ENCODE data around the gene CDT1. TPM values are rescaled to one million over a fixed set of nuclear protein-coding genes. Genes with fewer than 3 reads are reported as not detected.

The CDT1 gene
- total and polyA plus RNA-seq, 10 of the 15 experiments (the other 5 are each of a cell fraction or from before 2014, with no cell fraction given): 0.50 to 87.6 (median 8.8) TPM

GRCh38 chr16:88758227-88758943 is 45.2 kb upstream of the CDT1 start:
- FAIRE-seq (no peak), DNase-seq (ENCODE audit: low read depth, low spot score) (no peak), ATAC-seq (no peak)
- H3K4me2 ChIP-seq (ENCODE audit: control insufficient read depth, insufficient read depth): no peak overlapping the region
- H3K9ac ChIP-seq (ENCODE audit: control insufficient read depth, insufficient read depth, low read length): no peak overlapping the region
- 62% methylated on average over 13 of the region's 13 CpGs for WGBS (ENCODE audit: insufficient coverage, insufficient replicate concordance, low lambda C conversion rate, missing lambda C conversion rate)
- POLR2A ChIA-PET: no interaction called here
- SMC1A ChIA-PET (ENCODE audit: uncharacterized antibody, unreplicated experiment): no interaction called here
- RAD21 ChIA-PET (ENCODE audit: unreplicated experiment): interaction anchor here (1.1 kb wide), 1 partner anchor 21 kb away, joined by 3 read pairs; no protein-coding TSS in a partner anchor
- H3K4me3 ChIP-seq: no peak overlapping the region
- H3K27ac ChIP-seq (ENCODE audit: control insufficient read depth, insufficient read depth): no peak overlapping the region
- peaks cover 4% of the 10 kb centered on the region for H3K79me2 ChIP-seq (ENCODE audit: control insufficient read depth, insufficient read depth, low read length)
- H2AFZ ChIP-seq (ENCODE audit: control insufficient read depth, low read depth, low read length): no peak overlapping the region
- H3K27me3 ChIP-seq (replicated peaks in 1 of 2; ENCODE audit: control insufficient read depth in 2 of 2, insufficient read depth in 2 of 2, low read length in 1 of 2): no peaks in the 10 kb centered on the region
- peaks cover 0 to 9% of the 10 kb centered on the region in 2 experiments; a peak in 3 of 4 replicates for H3K36me3 ChIP-seq (ENCODE audit: control insufficient read depth in 2 of 2, insufficient read depth in 2 of 2, low read length in 1 of 2)
- CTCF ChIA-PET: interaction anchor here (1.1 kb wide), 1 partner anchor 21 kb away, joined by 4 read pairs; no protein-coding TSS in a partner anchor
- H3K9me3 ChIP-seq (replicated peaks; ENCODE audit: control insufficient read depth, insufficient read depth, low read length): no peaks in the 10 kb centered on the region
- no peaks in the 10 kb centered on the region for H3K4me1 ChIP-seq (ENCODE audit: control insufficient read depth, insufficient read depth, low read length)
- intact Hi-C loops (cut with micrococcal nuclease; ENCODE audit: unreplicated experiment): no loop called here
- in situ Hi-C loops (cut with MboI): no loop called here
- BruUV-seq (replicated peaks): no TSS peak
- peaks cover 3% of the 10 kb centered on the region for H4K20me1 ChIP-seq (ENCODE audit: control insufficient read depth, insufficient read depth)
- no peak for TF ChIP-seq TARDBP (IDR thresholded peaks at IDR 0.05; ENCODE audit: borderline replicate concordance)
- TF ChIP-seq SMARCA5 (IDR thresholded peaks at IDR 0.05): no peak
- no peak for TF ChIP-seq EED (IDR thresholded peaks at IDR 0.05; ENCODE audit: low read depth)
- no peak for TF ChIP-seq ASH2L (IDR thresholded peaks at IDR 0.05; ENCODE audit: borderline replicate concordance, low read depth)
- TF ChIP-seq IRF5 (IDR thresholded peaks at IDR 0.05; ENCODE audit: borderline replicate concordance): no peak
- TF ChIP-seq FOS (IDR thresholded peaks at IDR 0.05; ENCODE audit: borderline replicate concordance, extremely low read depth, insufficient read length): no peak
- no peak for TF ChIP-seq ZSCAN29 (IDR thresholded peaks at IDR 0.05)
- TF ChIP-seq SMAD1 (IDR thresholded peaks at IDR 0.05; ENCODE audit: low read depth, partially characterized antibody): no peak
- no peak for TF ChIP-seq NR2F1 (conservative IDR thresholded peaks at IDR 0.05)
- TF ChIP-seq ZBTB33 (IDR thresholded peaks at IDR 0.05): no peak
- TF ChIP-seq CUX1 (IDR thresholded peaks at IDR 0.05; ENCODE audit: insufficient replicate concordance, low read depth, low read length): no peak
- no peak for TF ChIP-seq CBX5 (IDR thresholded peaks at IDR 0.05; ENCODE audit: low read depth)
